Right atrium auricular region (tissue), 2 donors: ENCODE data around the gene RAB3A. TPM values are rescaled to one million over a fixed set of nuclear protein-coding genes. Genes with fewer than 3 reads are reported as not detected.

Experiments used
- DNase-seq: peaks from one replicate; pipeline ENCODE4 v3.0.0-alpha.2; 2019; ENCODE audit warnings: low spot score
- H3K27ac ChIP-seq, 2 donors: fragments of 200-600 bp; sonication (generic); 1 replicate in 1 of 2; 2 replicates in 1 of 2; pipeline ENCODE4 v1.5.1; 2016 to 2019
- H3K27me3 ChIP-seq, 2 donors: fragments of 200-600 bp; sonication (generic); one replicate each; pipeline versions ENCODE4 v1.5.1 to v1.6.0; 2017 to 2019
- H3K36me3 ChIP-seq: fragments of 200-600 bp; sonication (generic); one replicate; pipeline ENCODE4 v1.5.1; 2016
- H3K4me1 ChIP-seq, 2 donors: fragments of 200-600 bp; sonication (generic); one replicate each; pipeline versions ENCODE4 v1.5.1 to v1.6.0; 2017 to 2019
- H3K4me3 ChIP-seq, 2 donors: fragments of 200-600 bp; sonication (generic); 1 replicate in 1 of 2; 2 replicates in 1 of 2; pipeline ENCODE4 v1.5.1; 2017 to 2019; ENCODE audit warnings: mild to moderate bottlenecking in 1 of 2, moderate library complexity in 1 of 2
- H3K9me3 ChIP-seq, 2 donors: fragments of 200-600 bp; sonication (generic); one replicate each; pipeline ENCODE4 v1.5.1; 2019
- total RNA-seq, 2 donors: library from RNA; depleted of rRNA; stranded (reverse); fragments of >200 nt; gene quantifications; one replicate each; pipeline ENCODE4 v1.1.0, GENCODE V29; 2016
- TF ChIP-seq, protein P1 (sequence below), 2 donors: fragments of 200-600 bp; sonication (generic); IDR thresholded peaks; one replicate each; pipeline ENCODE4 v1.5.1; 2019; ENCODE audit warnings: antibody characterized with exemption in 2 of 2

RAB3A gene
- total RNA-seq, 2 donors from 2014 or later: 8.6 to 27.0 TPM

DNA sequence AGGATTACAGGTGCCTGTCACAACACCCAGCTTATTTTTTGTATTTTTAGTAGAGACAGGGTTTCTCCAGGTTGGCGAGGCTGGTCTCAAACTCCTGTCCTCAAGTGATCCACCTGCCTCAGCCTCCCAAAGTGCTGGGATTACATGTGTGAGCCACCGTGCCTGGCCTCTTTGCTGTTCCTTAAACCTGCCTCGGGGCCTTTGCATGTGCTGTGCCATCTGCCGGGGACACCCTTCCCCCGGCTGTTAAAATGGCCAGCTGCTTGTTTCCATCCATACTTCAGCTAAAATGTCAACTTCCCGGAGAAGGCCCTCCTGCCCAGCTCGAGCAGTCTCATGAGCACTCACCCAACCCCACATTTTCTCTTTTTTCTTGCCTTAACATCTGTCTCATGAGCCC lies 41.5 kb upstream of the RAB3A start:
- H3K9me3 ChIP-seq: peaks cover 0 to 2% of the 10 kb centered on the region in 2 donors
- no peak overlapping the region for H3K27ac ChIP-seq
- peaks cover 0 to 6% of the 10 kb centered on the region in 2 donors for H3K4me1 ChIP-seq
- TF ChIP-seq, protein P1, sequence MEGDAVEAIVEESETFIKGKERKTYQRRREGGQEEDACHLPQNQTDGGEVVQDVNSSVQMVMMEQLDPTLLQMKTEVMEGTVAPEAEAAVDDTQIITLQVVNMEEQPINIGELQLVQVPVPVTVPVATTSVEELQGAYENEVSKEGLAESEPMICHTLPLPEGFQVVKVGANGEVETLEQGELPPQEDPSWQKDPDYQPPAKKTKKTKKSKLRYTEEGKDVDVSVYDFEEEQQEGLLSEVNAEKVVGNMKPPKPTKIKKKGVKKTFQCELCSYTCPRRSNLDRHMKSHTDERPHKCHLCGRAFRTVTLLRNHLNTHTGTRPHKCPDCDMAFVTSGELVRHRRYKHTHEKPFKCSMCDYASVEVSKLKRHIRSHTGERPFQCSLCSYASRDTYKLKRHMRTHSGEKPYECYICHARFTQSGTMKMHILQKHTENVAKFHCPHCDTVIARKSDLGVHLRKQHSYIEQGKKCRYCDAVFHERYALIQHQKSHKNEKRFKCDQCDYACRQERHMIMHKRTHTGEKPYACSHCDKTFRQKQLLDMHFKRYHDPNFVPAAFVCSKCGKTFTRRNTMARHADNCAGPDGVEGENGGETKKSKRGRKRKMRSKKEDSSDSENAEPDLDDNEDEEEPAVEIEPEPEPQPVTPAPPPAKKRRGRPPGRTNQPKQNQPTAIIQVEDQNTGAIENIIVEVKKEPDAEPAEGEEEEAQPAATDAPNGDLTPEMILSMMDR (IDR thresholded peaks at IDR 0.05): no peak
- H3K36me3 ChIP-seq: no peaks in the 10 kb centered on the region
- H3K4me3 ChIP-seq: no peak overlapping the region
- no peak for DNase-seq
- no peaks in the 10 kb centered on the region for H3K27me3 ChIP-seq

DNA sequence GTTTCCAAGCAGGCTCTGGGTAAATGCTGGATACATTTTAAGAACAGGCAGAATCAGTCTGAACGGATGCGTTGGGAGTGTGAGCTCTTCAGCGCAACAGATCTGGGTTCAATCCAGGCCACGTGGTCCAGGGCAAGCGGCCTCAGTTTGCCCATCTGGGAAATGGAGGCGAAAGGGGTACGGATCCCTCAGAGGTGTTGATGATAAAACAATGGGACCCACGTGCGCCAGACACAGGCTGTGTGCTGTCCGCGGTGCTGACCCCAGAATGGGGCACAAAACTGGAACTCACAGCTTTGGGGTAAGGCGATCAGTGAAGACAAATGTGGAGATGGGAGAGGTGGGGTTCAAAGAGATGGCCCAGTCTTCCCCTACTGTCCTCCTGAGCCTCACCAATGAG lies 35.5 kb upstream of the RAB3A start:
- H3K27me3 ChIP-seq: no peaks in the 10 kb centered on the region
- no peak overlapping the region for H3K27ac ChIP-seq
- H3K9me3 ChIP-seq: no peaks in the 10 kb centered on the region
- DNase-seq: no peak
- no peaks in the 10 kb centered on the region for H3K4me1 ChIP-seq
- H3K36me3 ChIP-seq: no peaks in the 10 kb centered on the region
- no peak overlapping the region for H3K4me3 ChIP-seq
- TF ChIP-seq, protein P1 (IDR thresholded peaks at IDR 0.05): no peak

DNA sequence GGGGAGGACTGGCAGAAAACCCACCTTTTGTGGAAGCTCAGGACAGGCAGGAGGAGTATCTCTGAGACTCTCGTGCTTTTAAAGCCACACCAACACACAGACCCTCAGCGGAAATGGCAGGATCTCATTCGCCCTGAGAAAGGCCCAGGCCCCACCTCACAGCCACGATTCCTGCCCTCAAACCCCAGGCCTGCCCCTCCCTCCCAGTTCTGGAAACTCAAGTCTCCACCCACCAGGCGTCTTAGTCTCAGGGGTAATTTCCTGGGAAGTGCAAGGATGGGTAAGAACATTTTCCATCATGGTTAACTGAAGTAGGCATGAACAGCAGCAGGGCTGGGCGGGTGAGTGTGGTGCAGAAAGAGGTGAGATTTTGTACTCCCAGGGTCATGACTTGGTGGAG lies 30.4 kb upstream of the RAB3A start:
- Histone ChIP-seq H3K27ac (no peak overlapping the region), H3K36me3 (no peaks in the 10 kb centered on the region), H3K4me1 (peaks cover 0 to 9% of the 10 kb centered on the region in 2 donors), H3K27me3 (no peaks in the 10 kb centered on the region), H3K9me3 (peaks cover 0 to 12% of the 10 kb centered on the region in 2 donors), H3K4me3 (no peak overlapping the region)
- no peak for DNase-seq
- TF ChIP-seq, protein P1 (IDR thresholded peaks at IDR 0.05): no peak

DNA sequence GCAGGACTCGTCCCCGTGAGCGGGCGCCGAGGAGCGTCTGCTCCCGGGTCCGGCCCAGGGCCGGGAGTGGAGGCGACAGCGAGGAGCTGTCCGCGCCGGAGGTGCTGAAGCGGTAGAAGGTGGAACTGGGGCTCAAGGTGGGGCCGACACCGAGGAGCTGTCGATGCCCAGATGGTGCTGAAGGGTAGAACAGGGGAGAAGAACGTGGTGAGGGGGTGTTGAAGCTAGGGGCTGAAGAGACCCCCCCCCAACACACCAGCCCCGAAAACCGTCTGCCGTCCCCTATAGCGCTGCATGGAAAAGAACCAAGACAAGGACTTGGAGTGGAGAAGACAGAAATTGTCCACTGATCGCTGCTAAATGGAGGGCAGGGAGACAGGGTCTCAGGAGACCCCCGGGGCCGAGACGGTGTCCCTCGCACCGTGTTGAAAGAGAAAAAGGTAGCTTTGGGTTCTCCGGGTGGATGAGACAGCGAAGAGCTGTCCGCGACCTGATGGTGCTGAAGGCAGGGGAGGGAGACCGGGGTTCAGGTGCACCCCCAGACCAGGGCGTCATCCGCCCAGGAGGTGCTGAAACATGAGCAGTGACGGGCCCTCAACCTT lies 29.5 kb upstream of the RAB3A start:
- Histone ChIP-seq H3K27me3 (no peaks in the 10 kb centered on the region), H3K4me3 (no peak overlapping the region), H3K9me3 (peaks cover 0 to 12% of the 10 kb centered on the region in 2 donors), H3K36me3 (no peaks in the 10 kb centered on the region), H3K4me1 (peaks cover 0 to 9% of the 10 kb centered on the region in 2 donors), H3K27ac (no peak overlapping the region)
- TF ChIP-seq, protein P1 (IDR thresholded peaks at IDR 0.05): no peak
- no peak for DNase-seq

DNA sequence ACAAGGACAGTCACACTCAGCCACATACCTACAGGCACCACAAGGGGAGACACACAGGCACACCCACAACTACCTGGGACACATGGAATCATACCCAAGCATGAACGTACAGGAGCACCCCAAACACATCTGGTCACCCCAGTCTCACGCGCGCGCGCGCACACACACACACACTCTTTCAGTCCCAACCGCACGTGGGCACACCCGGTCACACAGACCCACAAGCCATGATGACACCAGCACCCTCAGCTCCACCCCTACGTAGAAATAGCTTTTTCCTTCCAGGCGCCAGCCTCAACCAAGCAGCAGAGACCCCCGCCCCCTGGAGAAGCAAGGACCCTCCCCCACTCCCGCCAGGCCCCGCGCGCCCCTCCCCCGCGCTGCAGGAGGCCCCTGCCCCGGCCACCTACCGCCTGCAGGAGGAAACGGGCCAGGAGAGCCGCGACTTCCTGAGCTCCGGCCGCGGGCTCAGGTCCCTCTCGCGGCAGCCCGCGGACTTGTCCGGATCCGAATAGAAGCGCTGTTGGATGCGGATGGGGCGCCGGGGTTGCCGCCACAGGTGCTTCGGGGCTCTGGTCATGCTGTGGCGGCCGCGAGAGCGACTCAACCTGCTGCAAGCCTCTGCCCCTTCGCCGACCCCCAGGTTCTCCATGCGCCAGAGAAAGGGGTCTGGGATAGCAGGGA lies 28.8 kb upstream of the RAB3A start:
- no peaks in the 10 kb centered on the region for H3K27me3 ChIP-seq
- TF ChIP-seq, protein P1 (IDR thresholded peaks at IDR 0.05): no peak
- peaks cover 0 to 12% of the 10 kb centered on the region in 2 donors for H3K9me3 ChIP-seq
- no peak overlapping the region for H3K4me3 ChIP-seq
- H3K4me1 ChIP-seq: peaks cover 0 to 16% of the 10 kb centered on the region in 2 donors
- DNase-seq: no peak
- H3K27ac ChIP-seq: no peak overlapping the region
- no peaks in the 10 kb centered on the region for H3K36me3 ChIP-seq
